Hematopoietic multipotent progenitor cell treated with erythropoietin and hydrocortisone succinate and interleukin-3 and kit ligand, for 17 days (in vitro differentiated cells): ENCODE data around the gene SNRNP25.

ENCODE experiments used
- DNase-seq: peaks from one replicate; pipeline ENCODE4 v3.0.0-alpha.2; 2015; ENCODE audit warnings: low spot score

The SNRNP25 gene

DNA sequence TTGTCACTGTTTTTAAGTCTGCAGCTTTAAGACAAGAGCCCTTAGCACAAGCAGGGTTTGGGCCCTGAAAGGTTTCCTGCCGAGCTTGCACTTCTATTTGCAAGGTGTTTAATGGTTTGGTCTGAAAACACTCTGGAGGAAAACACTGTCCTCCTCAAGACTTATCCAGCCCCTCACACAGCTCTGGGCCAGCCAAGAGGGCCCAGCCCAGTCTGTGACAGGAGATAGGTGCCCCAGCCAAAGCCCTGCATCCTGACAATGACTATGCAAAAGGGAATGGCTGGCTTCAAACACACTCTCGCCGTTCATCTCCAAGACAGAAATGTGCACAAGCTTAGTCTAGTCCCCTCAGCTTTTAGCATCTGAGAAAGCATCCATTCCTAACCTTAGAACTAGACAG, 51.3 kb downstream of the SNRNP25 start:
- peak; percentile 96 for DNase-seq

DNA sequence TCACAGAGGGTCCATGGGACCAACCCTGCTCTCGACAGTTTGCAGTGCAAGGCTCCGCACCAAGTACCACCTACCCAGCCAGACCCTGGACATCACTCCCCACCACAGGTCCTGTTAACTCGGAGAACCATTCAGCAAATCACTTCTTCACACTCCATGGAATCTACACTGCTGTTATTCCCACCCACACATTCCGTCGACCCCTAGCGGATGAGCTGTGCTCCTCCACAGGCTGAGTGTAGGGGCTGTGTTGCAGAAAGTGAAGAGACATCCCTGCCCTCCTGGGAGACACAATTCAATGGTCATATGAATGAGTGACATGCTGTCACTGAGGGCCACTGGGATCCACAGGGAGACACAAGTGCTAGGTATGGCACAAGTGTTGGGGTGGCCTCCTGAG, 51.9 kb downstream of the SNRNP25 start:
- DNase-seq: peak; percentile 75

DNA sequence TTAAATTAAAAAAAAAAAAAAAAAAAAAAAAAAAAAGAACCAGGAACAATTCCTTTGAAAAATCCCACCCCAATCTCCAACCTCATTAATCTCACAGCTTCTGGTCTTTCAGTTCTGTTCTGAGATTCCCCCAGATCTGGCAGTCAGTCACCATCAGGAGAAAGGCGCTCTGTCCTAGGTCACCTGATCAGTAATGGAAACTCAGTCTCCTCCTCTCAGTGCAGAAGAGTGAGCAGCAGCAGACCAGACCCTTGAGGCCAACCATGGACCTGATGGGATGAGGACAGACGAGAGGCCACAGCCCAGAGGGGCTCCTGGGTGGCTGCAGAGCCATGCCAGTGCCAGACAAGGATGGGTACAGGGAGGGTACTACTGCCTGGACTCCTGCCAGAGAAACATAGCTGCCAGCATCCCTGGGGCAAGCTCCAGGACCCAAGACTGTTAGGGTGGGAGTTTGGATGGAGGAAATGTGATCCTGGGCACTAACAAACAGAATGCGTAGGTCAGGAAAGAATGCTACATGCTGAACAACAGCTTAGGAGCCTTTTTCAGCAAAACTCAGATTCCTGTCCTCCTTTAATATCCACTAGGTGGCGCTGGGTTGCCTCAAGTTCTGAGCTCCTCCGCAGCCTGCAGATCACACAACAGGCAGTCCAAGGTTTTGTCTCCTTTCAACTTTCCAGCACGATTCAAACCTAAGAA, 53.1 kb downstream of the SNRNP25 start:
- DNase-seq: peak; percentile 96
